GM18868 (cell line): ENCODE measurements around the gene NAP1L1.

ENCODE experiments used
- ATAC-seq: cut with Tn5 transposase; IDR thresholded peaks from one replicate; pipeline ENCODE4 v1.9.1; 2021; ENCODE audit warnings: mild to moderate bottlenecking, moderate library complexity; ENCODE audit not compliant: unreplicated experiment

The NAP1L1 gene

GRCh38 chr12:76023069-76023690 lies 61.3 kb downstream of the NAP1L1 start:
- ATAC-seq: no peak

- ATAC-seq: no peak
Measured at GRCh38 chr12:76022506-76022905, 62.0 kb downstream of the NAP1L1 start.

- peak; percentile 58 for ATAC-seq
Measured at GRCh38 chr12:76020731-76021672, 63.5 kb downstream of the NAP1L1 start.

- ATAC-seq: peak; percentile 61
Measured at GRCh38 chr12:76020281-76020680, 64.2 kb downstream of the NAP1L1 start.

- ATAC-seq: no peak
Measured at GRCh38 chr12:76018672-76019071, 65.8 kb downstream of the NAP1L1 start.

DNA sequence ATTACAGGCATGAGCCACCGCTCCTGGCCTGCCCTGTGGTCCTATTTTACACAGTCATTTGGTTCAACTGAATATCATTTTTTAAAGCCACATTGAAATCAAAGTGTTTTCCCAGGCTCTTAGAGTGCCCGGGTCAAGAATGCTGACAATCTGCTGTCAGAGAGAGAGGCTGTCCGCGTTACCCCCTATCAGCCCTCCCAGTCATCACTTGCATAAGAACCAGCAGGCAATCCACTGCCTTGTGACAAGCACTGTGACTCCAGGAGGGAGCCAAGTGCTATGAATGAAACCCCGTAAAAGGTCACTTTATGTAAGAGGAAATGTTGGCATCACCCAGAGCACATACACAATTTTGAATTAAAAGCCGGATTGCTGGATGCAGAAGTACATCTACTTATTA lies 66.4 kb downstream of the NAP1L1 start:
- no peak for ATAC-seq

DNA sequence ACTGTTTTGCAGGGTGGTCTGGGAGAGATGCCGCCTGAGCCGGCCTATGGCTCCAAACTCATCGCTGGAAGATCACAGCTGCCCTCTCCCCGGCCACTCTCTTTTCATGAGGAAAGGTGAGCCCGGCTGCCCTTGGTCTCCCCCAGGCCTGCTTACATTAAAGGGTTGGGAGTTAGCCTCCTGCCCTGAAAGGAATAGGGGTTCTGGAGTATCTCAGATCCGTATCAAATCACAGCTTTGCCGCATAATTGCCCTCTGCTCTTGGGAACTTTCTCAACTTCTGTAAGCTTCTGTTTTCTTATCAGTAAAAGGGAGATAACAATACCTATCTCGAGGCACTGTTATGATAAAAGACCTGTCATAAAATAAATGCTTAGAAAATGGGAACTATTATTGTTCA lies 70.5 kb downstream of the NAP1L1 start:
- no peak for ATAC-seq

DNA sequence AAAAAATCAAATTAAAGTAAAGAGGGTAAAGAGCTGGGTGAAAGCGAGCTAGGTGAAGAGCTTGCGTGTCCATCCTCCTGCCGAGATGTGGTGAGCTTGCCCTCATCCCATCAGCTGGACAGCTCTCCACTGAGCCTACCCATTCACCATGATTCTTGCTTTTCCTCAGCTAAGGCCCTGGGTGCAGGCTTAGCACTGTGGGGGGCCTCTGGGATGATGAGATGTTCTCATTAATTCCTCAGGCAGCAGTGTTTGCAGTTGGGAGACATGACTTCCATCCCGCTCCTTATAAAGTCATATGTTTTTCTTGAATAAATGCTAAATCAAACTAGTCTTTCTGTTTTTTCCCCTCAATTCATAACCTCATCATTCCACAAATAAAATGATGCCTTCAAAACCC lies 70.9 kb downstream of the NAP1L1 start:
- no peak for ATAC-seq

DNA sequence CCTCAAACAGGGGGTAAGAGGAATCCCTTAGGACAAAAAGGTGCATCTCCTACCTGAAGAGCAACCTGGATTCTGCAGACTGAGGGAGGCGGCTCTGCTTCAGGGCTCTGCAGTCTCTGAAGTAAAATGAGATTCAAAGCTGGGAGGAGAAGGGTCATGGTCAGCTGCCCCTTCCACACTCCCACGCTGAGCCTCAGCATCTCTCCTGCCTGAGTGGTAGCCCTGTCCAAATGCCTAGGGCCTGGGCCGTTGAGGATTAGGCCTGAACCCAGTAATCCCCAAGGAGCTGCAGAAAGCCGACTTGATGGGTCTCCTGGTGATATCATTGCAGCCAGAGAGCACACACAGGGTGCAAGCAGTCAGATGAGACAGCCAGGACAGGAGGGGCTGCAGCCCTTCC lies 71.8 kb downstream of the NAP1L1 start:
- ATAC-seq: no peak

- no peak for ATAC-seq
Measured at GRCh38 chr12:76010732-76011458, 73.6 kb downstream of the NAP1L1 start.

DNA sequence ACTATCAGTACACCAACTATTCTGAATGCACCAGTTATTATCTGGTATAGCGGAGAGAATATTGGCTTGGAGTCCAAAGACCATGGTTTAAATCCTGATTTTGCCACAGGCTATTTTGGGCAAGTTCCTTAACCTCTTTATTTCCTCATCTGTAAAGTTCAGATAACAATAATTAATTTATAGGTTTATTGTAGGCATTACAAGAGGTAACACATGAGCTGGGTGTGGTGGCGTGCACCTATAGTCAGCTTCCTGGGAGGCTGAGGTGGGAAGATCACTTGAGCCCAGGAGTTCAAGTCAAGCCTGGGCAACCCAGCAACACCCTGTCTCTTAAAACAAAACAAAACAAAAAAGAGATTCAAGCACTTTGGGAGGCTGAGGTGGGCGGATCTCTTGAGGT lies 76.1 kb downstream of the NAP1L1 start:
- ATAC-seq: no peak

DNA sequence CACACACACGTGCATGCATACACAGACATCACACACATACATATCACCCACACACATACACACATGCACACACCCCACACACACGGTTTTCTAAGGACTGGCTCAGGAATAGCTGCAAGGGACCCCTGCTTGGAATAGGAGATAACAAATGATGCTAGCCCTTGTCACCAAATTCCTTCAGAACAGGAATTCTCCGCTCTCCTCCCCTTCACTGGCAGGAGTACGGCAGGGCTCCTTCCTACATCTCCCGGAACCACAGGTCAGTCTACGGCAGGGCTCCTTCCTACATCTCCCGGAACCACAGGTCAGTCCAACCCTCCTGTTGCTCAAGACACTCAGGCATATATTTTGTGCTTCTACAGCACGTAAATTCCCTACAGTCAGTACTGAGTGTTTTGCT lies 76.8 kb downstream of the NAP1L1 start:
- ATAC-seq: no peak

DNA sequence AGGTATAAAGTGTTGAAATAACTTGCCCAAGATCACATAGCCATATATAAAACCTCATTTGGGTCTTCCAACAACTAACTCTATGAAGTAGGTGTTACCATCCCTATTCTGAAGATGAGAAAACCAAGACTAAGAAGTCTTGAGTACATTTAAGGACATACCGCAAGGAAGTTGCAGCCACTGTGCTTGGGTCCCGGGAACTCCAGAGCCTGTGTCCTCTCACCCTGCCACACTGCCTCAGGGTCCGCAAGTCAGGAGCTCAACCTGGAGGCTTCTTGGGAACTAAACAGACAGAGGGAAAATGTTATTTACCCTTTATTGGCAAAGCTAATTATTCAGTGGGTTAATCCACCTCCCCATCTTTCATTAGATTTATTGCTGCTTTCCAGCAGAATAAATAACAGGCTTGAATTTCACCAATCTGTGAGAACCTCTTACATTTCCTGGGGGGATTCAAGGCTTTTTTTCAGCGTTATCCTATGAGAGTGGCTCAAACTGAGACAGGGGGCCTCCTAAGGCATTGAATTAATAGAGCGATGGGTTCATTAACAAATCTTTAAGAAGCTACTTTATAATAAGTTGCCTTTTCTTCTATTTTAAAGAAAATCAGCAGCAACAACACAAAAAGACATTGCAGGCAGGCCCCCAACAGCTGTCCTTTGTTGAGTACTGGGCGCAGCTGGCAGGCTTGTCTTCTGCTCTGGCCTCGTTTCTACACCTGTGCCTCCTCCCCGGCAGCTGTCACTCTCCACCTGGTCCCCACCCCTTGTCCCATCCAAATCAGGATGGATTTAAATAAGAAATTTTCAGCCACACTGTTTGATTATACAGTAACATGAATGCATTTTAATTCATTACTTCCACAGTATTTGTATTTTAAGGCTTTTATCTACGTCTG lies 78.2 kb downstream of the NAP1L1 start:
- ATAC-seq: no peak

GRCh38 chr12:76003355-76003638 lies 81.2 kb downstream of the NAP1L1 start:
- no peak for ATAC-seq

DNA sequence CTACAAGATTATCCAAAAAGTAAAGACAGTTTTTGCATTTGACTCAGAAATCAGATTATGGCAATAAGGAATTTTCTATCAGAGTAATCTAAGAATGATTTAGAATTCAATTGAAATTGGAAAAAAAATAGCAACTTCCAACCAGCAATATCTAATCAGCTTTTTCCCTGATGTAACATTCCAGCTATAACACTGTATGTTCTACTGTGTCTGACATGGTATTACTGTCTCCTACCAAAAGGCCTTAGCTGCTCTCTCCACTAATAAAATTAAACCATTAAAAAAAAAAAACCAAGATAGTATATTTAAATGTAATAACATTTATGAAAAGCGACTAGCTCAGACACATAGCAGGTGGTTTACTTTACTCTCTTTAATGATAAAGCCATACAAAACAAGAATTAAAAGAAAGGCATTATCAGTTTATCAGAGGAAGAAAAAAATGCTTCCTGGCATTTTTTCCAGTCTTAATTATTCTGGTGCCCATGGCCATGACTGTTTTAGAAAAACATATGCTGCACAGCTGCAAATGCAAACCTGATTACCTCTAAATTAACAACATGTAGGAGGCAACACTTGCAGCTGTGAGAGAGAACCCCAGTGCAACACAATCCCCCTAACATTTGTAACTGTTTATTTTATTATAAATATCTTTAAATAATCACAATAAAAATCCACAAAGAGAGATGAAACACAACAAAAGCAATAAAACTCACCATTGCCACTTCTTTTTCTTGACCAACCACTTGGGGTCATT lies 81.7 kb downstream of the NAP1L1 start:
- ATAC-seq: no peak

DNA sequence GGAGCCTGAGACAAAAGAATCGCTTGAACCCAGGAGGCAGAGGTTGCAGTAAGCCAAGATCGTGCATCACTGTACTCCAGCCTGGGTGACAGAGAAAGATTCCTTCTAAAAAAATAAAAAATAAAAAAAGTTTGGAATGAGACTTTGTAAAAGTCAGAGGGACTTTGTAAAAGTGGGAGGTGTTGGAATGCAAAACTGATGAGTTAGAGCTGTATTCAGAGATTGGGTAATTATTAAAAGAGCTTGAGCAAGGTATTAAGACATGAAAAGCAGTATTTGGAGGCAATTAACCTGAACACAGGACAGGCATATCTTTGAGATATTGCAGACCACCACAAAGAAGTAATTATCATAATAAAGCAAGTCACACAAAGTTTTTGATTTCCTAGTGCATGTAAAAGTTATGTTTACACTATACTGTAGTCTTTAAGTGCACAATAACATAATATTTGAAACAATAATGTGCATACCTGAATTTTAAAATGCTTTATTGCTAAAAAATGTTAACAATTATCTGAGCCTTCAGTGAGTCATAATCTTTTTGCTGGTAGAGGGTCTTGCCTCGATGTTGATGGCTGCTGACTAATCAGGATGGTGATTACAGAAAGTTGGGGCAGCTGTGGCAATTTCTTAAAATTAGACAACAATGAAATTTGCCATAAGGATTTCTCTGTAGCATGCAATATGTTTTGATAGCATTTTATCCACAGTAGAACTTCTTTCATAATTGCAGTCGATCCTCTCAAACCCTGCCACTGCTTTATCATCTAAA lies 86.0 kb downstream of the NAP1L1 start:
- ATAC-seq: no peak

DNA sequence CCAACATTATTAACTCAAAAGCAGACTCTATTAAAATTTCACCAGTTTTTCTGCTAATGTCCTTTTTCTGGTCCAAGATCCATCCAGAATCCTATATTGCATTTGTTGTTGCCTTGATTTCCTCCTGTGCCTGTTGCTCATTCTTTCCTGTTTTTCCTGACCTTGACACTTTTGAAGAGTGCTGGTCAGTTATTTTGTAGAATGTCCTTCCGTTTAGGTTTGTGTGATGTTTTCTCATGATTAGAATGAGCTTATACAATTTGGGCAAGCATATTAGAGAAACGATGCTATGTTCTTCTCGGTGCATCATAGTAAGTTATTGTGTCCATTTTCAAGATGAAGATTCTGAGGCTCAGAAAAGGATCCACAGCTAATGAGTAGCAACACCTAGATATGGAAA lies 86.8 kb downstream of the NAP1L1 start:
- no peak for ATAC-seq

DNA sequence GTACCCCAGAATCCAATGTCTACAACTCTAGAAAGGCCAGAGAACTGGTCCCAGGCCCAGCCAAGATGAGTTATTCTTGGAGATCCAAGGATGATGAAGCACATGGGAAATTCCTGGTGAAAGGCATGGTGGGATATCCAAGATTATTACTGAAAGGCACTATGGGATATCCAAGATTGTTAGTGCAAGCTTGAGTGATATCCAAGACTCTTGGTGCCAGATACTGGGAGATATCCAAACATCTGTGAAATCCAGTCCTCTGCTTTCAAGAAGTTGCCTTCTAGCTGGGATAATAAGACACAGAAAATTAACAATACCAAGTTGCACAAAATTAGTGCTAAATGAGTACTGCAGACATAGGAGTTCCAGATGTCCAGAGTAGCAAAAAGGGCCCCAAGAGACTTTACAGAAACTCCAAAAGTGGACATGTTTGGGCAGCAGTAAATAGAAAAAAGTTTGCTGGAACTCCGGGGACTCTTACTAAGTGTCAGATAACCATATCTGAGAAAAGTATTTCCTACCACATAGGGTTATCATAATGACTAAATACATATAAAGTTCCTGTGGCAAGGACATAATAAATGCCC lies 87.5 kb downstream of the NAP1L1 start:
- ATAC-seq: no peak

DNA sequence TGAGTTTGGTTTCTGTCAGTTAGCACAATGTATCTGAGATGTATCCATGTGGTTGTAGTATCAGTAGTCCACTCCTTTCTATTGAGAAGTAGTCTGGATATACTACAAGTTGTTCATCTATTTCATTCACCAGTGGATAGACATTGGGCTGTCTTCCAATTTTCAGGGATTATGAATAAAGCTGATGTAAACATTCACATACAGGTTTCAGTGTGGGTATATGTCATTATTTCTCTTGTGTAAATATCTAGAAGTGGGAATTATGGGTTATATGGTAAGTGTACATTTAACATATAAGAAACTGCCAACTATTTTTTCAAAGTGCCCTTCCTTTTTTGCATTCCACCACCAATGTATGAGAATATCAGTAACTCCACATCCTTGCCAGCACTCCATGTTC lies 88.8 kb downstream of the NAP1L1 start:
- no peak for ATAC-seq
